GM12801 (cell line): ENCODE measurements around the gene ADGRL3.

Experiments
- TF ChIP-seq, protein P1 (sequence below): IDR thresholded peaks from one replicate; pipeline ENCODE4 v1.5.1; 2011; ENCODE audit warnings: control low read depth; ENCODE audit not compliant: insufficient read length; ENCODE audit errors: extremely low read depth

Gene ADGRL3

DNA sequence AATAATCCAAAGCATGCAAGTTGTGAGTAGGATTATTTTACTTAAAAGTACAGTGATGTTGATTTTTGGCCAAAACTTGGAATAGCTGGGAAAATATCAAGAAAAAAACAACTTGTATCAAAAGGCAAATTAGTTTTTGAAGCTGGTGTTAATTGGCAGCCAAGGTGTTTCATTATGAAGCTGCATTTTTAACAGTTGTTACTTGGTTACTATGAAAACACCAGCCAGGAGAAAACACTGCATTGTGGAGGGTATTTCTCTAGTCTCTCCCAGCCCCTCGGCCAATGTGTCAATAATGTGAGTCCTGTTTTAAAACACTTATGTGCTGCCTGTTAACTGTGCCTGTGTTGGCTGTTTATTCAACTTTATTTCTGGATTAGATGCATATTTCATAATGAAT, 733.4 kb downstream of the ADGRL3 start:
- TF ChIP-seq, protein P1, sequence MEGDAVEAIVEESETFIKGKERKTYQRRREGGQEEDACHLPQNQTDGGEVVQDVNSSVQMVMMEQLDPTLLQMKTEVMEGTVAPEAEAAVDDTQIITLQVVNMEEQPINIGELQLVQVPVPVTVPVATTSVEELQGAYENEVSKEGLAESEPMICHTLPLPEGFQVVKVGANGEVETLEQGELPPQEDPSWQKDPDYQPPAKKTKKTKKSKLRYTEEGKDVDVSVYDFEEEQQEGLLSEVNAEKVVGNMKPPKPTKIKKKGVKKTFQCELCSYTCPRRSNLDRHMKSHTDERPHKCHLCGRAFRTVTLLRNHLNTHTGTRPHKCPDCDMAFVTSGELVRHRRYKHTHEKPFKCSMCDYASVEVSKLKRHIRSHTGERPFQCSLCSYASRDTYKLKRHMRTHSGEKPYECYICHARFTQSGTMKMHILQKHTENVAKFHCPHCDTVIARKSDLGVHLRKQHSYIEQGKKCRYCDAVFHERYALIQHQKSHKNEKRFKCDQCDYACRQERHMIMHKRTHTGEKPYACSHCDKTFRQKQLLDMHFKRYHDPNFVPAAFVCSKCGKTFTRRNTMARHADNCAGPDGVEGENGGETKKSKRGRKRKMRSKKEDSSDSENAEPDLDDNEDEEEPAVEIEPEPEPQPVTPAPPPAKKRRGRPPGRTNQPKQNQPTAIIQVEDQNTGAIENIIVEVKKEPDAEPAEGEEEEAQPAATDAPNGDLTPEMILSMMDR: no peak

DNA sequence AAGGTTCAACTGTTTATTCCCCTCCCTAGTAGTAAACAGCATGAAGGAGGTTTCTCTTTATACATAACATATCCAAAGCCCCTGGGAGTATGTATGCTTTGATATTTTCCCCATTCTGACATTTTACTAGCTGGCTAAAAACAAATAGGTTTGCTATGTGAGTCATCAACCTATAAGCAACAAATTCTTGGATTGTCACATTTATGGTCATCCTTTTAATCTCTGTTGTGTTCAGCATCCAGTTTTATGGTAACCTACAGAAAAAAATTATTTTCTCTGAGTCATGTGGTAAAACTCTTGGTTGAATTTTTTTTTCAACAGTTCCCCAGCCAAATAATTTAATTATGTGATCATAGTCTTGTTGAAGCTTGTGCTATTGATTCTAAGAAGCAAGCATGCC, 734.1 kb downstream of the ADGRL3 start:
- TF ChIP-seq, protein P1: no peak

DNA sequence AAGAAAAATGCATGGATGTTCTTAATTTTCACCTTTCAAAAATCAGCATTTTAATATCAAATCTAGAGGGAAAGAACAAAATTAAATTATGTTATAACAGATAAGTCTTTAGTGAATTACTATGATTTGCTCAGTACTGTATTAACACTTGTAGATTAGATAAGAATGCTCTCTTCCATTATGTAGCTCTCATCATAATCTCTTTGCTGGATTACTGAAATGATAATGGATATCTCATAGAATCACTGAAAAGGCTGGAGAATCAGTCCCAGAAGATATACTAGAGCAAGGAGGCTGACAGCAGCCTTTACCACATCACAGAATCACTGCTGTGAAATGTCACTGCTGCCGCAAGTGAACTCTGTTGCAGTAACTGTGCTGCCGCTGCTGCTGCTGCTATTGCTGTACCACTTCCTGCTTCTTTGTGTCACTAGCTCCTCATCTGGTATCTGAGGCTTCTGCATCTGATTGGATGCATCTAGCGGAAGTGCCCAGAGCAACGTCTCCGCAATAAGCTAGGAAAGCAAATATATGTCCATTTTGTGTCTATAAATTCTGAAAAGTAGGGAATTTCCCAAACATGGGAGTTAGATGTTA, 738.2 kb downstream of the ADGRL3 start:
- TF ChIP-seq, protein P1: no peak

DNA sequence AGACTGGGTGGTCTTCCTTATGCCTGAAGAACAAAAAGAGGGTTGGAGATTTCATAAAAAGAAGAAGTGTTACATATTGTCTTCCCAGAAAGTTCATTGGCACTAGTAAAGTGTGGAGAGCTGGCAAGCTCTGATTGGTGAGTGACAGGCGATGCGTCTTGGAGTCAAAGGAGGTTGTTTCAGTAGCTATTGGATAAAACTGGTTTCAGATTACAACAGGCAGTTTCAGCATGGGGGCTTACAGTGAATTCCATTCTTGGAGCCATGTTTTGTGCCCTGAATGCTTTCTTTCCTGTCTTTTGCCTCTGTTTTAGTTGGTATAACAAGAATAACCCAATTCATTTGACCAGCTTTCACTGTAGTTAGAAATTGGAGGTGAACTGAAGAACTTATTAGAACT, 750.5 kb downstream of the ADGRL3 start:
- TF ChIP-seq, protein P1: no peak

DNA sequence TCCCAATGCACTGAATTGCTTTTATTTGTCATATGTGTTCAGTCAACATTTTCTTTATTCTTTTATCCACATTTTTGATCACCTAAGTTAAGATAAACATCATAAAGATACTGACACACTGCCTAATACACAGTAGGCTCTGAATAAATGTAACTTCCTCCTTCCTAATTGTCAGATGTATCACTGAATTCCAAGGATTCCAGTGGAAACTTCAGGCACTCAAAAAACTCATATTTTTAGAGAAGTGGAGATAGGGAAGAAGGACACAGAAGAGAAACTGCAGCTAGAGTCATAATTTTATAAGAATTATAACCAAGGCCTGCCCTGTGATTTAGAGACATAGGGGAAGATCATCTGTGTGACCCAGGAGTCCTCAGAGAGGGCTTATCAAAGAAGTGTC, 753.3 kb downstream of the ADGRL3 start:
- TF ChIP-seq, protein P1: no peak

DNA sequence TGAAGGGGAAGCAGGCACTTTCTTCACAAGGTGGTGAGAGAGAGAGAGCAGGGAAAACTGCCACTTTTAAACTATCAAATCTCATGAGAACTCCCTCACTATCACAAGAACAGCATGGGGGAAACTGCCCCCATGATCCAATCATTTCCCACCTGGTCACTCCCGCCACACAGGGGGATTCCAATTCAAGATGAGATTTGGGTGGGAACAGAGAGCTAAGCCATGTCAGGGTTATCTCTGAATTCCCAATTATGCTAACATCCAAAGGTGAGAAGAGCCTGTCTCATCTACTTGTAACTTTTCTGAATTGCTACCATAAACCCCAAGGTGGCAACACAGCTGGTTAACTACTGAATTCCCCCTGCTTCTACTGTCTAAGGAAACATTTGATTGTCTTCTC, 758.5 kb downstream of the ADGRL3 start:
- TF ChIP-seq, protein P1: no peak

DNA sequence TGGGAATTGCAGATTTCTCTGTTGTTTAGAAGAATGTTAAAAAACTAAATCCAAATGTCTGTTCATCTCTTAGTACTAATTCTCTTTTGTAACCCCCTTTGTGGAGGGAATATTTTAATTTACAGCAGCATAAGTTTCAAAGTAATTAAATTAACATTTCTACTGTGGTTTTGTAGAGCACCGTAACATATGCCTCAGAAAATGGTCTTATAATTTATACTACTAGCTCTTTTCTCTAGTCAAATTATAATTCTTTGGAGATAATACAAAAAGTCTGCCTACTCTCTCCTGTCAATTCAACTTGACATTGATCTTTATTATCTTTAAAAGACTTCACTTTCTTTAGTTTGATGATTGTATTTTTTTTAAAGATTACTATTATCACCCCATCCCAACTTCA, 759.0 kb downstream of the ADGRL3 start:
- TF ChIP-seq, protein P1: no peak
